H9 (cell line): ENCODE measurements around the gene MMD. TPM values are rescaled to one million over a fixed set of nuclear protein-coding genes. Genes with fewer than 3 reads are reported as not detected.

Experiments
- DNase-seq: peaks from one replicate; pipeline ENCODE4 v3.0.0-alpha.2; 2017
- H2AFZ ChIP-seq: one replicate; pipeline ENCODE4 v1.6.1; 2013; ENCODE audit warnings: mild to moderate bottlenecking, low read length, control low read depth, moderate library complexity
- H2AK5ac ChIP-seq: 2 replicates; pipeline ENCODE4 v1.6.1; 2013; ENCODE audit warnings: low read length, control low read depth, mixed read lengths; ENCODE audit not compliant: insufficient read length
- H2BK120ac ChIP-seq: one replicate; pipeline ENCODE4 v1.6.1; 2013; ENCODE audit warnings: low read depth, mild to moderate bottlenecking, low read length, control low read depth, inconsistent platforms; ENCODE audit not compliant: poor library complexity, severe bottlenecking
- H2BK12ac ChIP-seq: 2 replicates; pipeline ENCODE4 v1.6.1; 2013; ENCODE audit warnings: low read length, control low read depth, mixed read lengths, low read depth; ENCODE audit not compliant: insufficient read length
- H2BK15ac ChIP-seq: 2 replicates; pipeline ENCODE4 v1.6.1; 2013; ENCODE audit warnings: low read depth, low read length, control low read depth
- H2BK20ac ChIP-seq: one replicate; pipeline ENCODE4 v1.6.1; 2013; ENCODE audit warnings: low read depth, mild to moderate bottlenecking, low read length, control low read depth, inconsistent platforms; ENCODE audit not compliant: poor library complexity, severe bottlenecking
- H2BK5ac ChIP-seq: 2 replicates; pipeline ENCODE4 v1.6.1; 2013; ENCODE audit warnings: low read length, control low read depth, mixed read lengths; ENCODE audit not compliant: insufficient read length
- H3K14ac ChIP-seq: 2 replicates; pipeline ENCODE4 v1.6.1; 2013; ENCODE audit warnings: low read length, control low read depth; ENCODE audit not compliant: insufficient read depth
- H3K18ac ChIP-seq: 2 replicates; pipeline ENCODE4 v1.6.1; 2013; ENCODE audit warnings: low read depth, mild to moderate bottlenecking, mixed read lengths, low read length, control low read depth; ENCODE audit not compliant: insufficient read length
- H3K23ac ChIP-seq: 2 replicates; pipeline ENCODE4 v1.6.1; 2013; ENCODE audit warnings: low read length, control low read depth, mixed read lengths, low read depth; ENCODE audit not compliant: insufficient read length
- H3K23me2 ChIP-seq: 2 replicates; pipeline ENCODE4 v1.6.1; 2013; ENCODE audit warnings: low read depth, mild to moderate bottlenecking, mixed read lengths, low read length, control low read depth; ENCODE audit not compliant: insufficient read length, poor library complexity, severe bottlenecking
- H3K27ac ChIP-seq: 2 replicates; pipeline ENCODE4 v1.5.1; 2013; ENCODE audit warnings: low read length, control low read depth, mixed read lengths, low read depth; ENCODE audit not compliant: insufficient read length
- H3K27me3 ChIP-seq: 2 replicates; pipeline ENCODE4 v1.6.1; 2013; ENCODE audit warnings: low read length, control low read depth, inconsistent platforms; ENCODE audit not compliant: insufficient read depth
- H3K4ac ChIP-seq: 2 replicates; pipeline ENCODE4 v1.6.1; 2013; ENCODE audit warnings: low read depth, mild to moderate bottlenecking, control low read depth, inconsistent platforms, low read length, moderate library complexity
- H3K4me1 ChIP-seq: 2 replicates; pipeline ENCODE4 v1.6.1; 2013; ENCODE audit warnings: low read length, control low read depth, inconsistent platforms; ENCODE audit not compliant: insufficient read depth
- H3K4me2 ChIP-seq: 2 replicates; pipeline ENCODE4 v1.6.1; 2013; ENCODE audit warnings: low read length, control low read depth, mixed read lengths; ENCODE audit not compliant: insufficient read length, insufficient read depth
- H3K56ac ChIP-seq: 2 replicates; pipeline ENCODE4 v1.6.1; 2013; ENCODE audit warnings: low read depth, mild to moderate bottlenecking, mixed read lengths, low read length, control low read depth; ENCODE audit not compliant: insufficient read length
- H3K79me1 ChIP-seq: 2 replicates; pipeline ENCODE4 v1.6.1; 2013; ENCODE audit warnings: low read depth, mild to moderate bottlenecking, moderate library complexity, low read length, control low read depth, inconsistent platforms; ENCODE audit not compliant: insufficient read depth, poor library complexity, severe bottlenecking
- H3K79me2 ChIP-seq: 2 replicates; pipeline ENCODE4 v1.6.1; 2013; ENCODE audit warnings: low read length, control low read depth, inconsistent platforms; ENCODE audit not compliant: insufficient read depth
- H3K9ac ChIP-seq: 2 replicates; pipeline ENCODE4 v1.6.1; 2013; ENCODE audit warnings: low read length, control low read depth, mixed read lengths; ENCODE audit not compliant: insufficient read length; ENCODE audit errors: extremely low read depth
- H3K9me3 ChIP-seq: one replicate; pipeline ENCODE4 v1.6.1; 2013; ENCODE audit warnings: low read depth, low read length, inconsistent platforms; ENCODE audit not compliant: control insufficient read depth
- H3T11ph ChIP-seq: one replicate; pipeline ENCODE4 v1.6.1; 2013; ENCODE audit warnings: mild to moderate bottlenecking, low read length, control low read depth, inconsistent platforms
- H4K20me1 ChIP-seq: one replicate; pipeline ENCODE4 v1.6.1; 2013; ENCODE audit not compliant: control insufficient read depth, insufficient read length, insufficient read depth
- H4K5ac ChIP-seq: 2 replicates; pipeline ENCODE4 v1.6.1; 2013; ENCODE audit warnings: low read depth, mild to moderate bottlenecking, mixed read lengths, low read length, control low read depth; ENCODE audit not compliant: insufficient read length
- H4K8ac ChIP-seq: replicated peaks from 2 replicates; pipeline ENCODE4 v1.6.1; 2013; ENCODE audit warnings: low read length, control low read depth, mixed read lengths, low read depth; ENCODE audit not compliant: insufficient read length
- H4K91ac ChIP-seq: 2 replicates; pipeline ENCODE4 v1.6.1; 2013; ENCODE audit warnings: low read depth, mild to moderate bottlenecking, moderate library complexity, mixed read lengths, low read length, control low read depth; ENCODE audit not compliant: insufficient read length
- H3K27ac Mint-ChIP-seq, 3 experiments: 2 replicates in 2 of 3; 3 replicates in 1 of 3; pipeline ENCODE4 v1.8.0; 2020 to 2021; ENCODE audit warnings: mixed read lengths in 3 of 3, mild to moderate bottlenecking in 1 of 3, moderate library complexity in 1 of 3
- H3K27me3 Mint-ChIP-seq: 2 replicates; pipeline ENCODE4 v1.8.0; 2021; ENCODE audit warnings: low read depth, mild to moderate bottlenecking, moderate library complexity, mixed read lengths
- H3K36me3 Mint-ChIP-seq, 3 experiments: 2 replicates in 2 of 3; 3 replicates in 1 of 3; pipeline ENCODE4 v1.8.0; 2020 to 2021; ENCODE audit warnings: low read depth in 3 of 3, mixed read lengths in 3 of 3; ENCODE audit not compliant: insufficient read depth in 1 of 3
- H3K4me1 Mint-ChIP-seq, 2 experiments: 2 replicates each; pipeline ENCODE4 v1.8.0; 2020; ENCODE audit warnings: mixed read lengths in 2 of 2
- H3K4me3 Mint-ChIP-seq, 2 experiments: 2 replicates in 1 of 2; 3 replicates in 1 of 2; pipeline ENCODE4 v1.8.0; 2020 to 2021; ENCODE audit warnings: mild to moderate bottlenecking in 2 of 2, mixed read lengths in 2 of 2, moderate library complexity in 1 of 2
- H3K9me3 Mint-ChIP-seq, 2 experiments: 2 replicates in 1 of 2; 3 replicates in 1 of 2; pipeline ENCODE4 v1.8.0; 2020; ENCODE audit warnings: mild to moderate bottlenecking in 2 of 2, mixed read lengths in 2 of 2, moderate library complexity in 1 of 2
- CTCF ChIP-seq: fragments of 200-600 bp; sonication (generic); conservative IDR thresholded peaks from 3 replicates; pipeline ENCODE4 v1.8.0; 2021; ENCODE audit warnings: antibody characterized with exemption, mild to moderate bottlenecking
- WGBS: extraction: QIAGEN DNeasy Blood & Tissue Kit; methylation state at CpG from one replicate; pipeline ENCODE4 v1.1.7; 2013; ENCODE audit warnings: missing lambda C conversion rate, low lambda C conversion rate, mixed read lengths; ENCODE audit not compliant: insufficient read length; ENCODE audit errors: extremely low coverage; 5-methylcytosine and 5-hydroxymethylcytosine counted together
- total RNA-seq: library from RNA; stranded (reverse); gene quantifications from 2 replicates; pipeline ENCODE4 v1.2.1, GENCODE V29; 2021

Gene MMD
- total RNA-seq, 1 experiment from 2014 or later = 24.0 TPM

GRCh38 chr17:55441544-55441943, 19.9 kb upstream of the MMD start:
- H3K23ac ChIP-seq = no peak overlapping the region
- no peak overlapping the region; a peak in 1 of 7 replicates for H3K27ac Mint-ChIP-seq
- H3K79me2 ChIP-seq = no peaks in the 10 kb centered on the region
- H2BK5ac ChIP-seq = no peak overlapping the region
- no peak overlapping the region for H3K4ac ChIP-seq
- H2BK120ac ChIP-seq = no peak overlapping the region
- H3K27me3 ChIP-seq = no peaks in the 10 kb centered on the region
- no peaks in the 10 kb centered on the region; a peak in 2 of 7 replicates for H3K36me3 Mint-ChIP-seq
- no peaks in the 10 kb centered on the region for H3K9me3 ChIP-seq
- H2BK20ac ChIP-seq = no peak overlapping the region
- H3K23me2 ChIP-seq = no peaks in the 10 kb centered on the region
- no peak for DNase-seq
- H4K5ac ChIP-seq = no peak overlapping the region
- peaks cover 0 to 5% of the 10 kb centered on the region in 2 experiments; a peak in 4 of 5 replicates for H3K9me3 Mint-ChIP-seq
- no peak overlapping the region for H3T11ph ChIP-seq
- H3K4me2 ChIP-seq = no peak overlapping the region
- H4K20me1 ChIP-seq = no peaks in the 10 kb centered on the region
- H4K8ac ChIP-seq = no peak overlapping the region
- no peak overlapping the region for H2AFZ ChIP-seq
- no peaks in the 10 kb centered on the region; the same call in 1 of the 2 replicates for H3K27me3 Mint-ChIP-seq
- H3K79me1 ChIP-seq = no peaks in the 10 kb centered on the region
- no peak overlapping the region for H3K14ac ChIP-seq
- H3K4me1 Mint-ChIP-seq = peaks cover 21 to 22% of the 10 kb centered on the region in 2 experiments
- no peak overlapping the region for H3K4me3 Mint-ChIP-seq
- H2AK5ac ChIP-seq = no peak overlapping the region
- H3K56ac ChIP-seq = no peak overlapping the region
- no peak overlapping the region for H4K91ac ChIP-seq
- H3K4me1 ChIP-seq = no peaks in the 10 kb centered on the region; the same call in 1 of the 2 replicates
- no peak for TF ChIP-seq CTCF
- no peak overlapping the region for H3K18ac ChIP-seq
- no peak overlapping the region for H3K9ac ChIP-seq
- no CpG with 5 or more reads among the region's 2 CpGs for WGBS
- no peak overlapping the region for H2BK12ac ChIP-seq
- H2BK15ac ChIP-seq = no peak overlapping the region
- H3K27ac ChIP-seq = no peak overlapping the region
